GM12892 (cell line): ENCODE data around the gene ERCC8.

Experiments
- DNase-seq: peaks from one replicate; pipeline ENCODE4 v3.0.0; 2011; ENCODE audit not compliant: insufficient read length
- FAIRE-seq: peaks from 2 replicates; lab custom pipeline; 2011; peaks lifted over from hg19 to GRCh38; lab: Jason Lieb, UNC
- POLR2A ChIP-seq: IDR thresholded peaks from 2 replicates; pipeline ENCODE4 v1.6.1; 2011; ENCODE audit warnings: low read depth, low read length, control low read depth
- POLR2AphosphoS5 ChIP-seq: IDR thresholded peaks from 2 replicates; pipeline ENCODE4 v1.6.1; 2011; ENCODE audit warnings: low read depth, low read length, control low read depth
- TAF1 ChIP-seq: IDR thresholded peaks from 2 replicates; pipeline ENCODE4 v1.6.1; 2011; ENCODE audit warnings: low read depth, mild to moderate bottlenecking, control low read depth, low read length, borderline replicate concordance

The ERCC8 gene

DNA sequence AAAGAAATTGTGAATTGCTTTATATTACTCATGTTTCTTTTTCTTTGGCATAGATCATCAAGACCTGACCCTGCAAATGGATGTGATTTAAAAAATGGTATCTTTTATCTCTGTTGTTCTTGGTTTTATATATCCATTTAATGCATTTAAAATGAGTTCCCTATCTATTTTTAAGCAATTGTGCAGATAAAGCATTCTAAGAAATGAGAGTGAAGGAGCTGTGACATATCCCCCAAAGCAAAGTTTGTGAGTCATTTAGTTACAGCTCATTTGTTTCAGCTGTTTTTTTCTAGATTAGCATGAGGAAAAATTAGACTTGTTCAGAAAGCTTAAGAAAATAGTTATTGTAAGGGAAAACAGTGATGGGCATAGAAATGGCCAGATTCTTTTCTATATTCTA, 93.2 kb downstream of the ERCC8 start:
- FAIRE-seq (no peak), DNase-seq (no peak)
- TF ChIP-seq TAF1 (no peak), POLR2A (no peak), POLR2AphosphoS5 (no peak)

DNA sequence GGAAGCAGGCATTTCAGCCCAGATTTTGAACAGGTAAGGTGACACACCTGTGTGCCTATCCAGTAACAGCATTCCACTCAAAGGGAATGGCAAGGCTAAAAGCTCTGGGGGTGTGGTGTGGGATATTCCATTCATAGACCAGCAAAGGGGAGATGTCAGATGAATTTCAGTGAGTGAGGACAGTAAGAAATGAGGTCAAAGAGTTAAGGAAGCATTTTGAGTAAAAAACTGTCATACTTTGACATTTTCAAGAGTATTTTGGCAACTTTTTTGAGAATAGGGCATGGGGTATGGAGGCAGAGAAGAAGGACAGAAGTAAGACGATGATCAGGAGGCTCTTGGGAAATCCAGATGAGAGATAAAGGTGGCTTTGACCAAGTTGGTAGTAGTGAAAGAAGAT, 98.6 kb downstream of the ERCC8 start:
- DNase-seq: no peak
- TF ChIP-seq POLR2A (no peak), TAF1 (no peak), POLR2AphosphoS5 (no peak)
- no peak for FAIRE-seq

DNA sequence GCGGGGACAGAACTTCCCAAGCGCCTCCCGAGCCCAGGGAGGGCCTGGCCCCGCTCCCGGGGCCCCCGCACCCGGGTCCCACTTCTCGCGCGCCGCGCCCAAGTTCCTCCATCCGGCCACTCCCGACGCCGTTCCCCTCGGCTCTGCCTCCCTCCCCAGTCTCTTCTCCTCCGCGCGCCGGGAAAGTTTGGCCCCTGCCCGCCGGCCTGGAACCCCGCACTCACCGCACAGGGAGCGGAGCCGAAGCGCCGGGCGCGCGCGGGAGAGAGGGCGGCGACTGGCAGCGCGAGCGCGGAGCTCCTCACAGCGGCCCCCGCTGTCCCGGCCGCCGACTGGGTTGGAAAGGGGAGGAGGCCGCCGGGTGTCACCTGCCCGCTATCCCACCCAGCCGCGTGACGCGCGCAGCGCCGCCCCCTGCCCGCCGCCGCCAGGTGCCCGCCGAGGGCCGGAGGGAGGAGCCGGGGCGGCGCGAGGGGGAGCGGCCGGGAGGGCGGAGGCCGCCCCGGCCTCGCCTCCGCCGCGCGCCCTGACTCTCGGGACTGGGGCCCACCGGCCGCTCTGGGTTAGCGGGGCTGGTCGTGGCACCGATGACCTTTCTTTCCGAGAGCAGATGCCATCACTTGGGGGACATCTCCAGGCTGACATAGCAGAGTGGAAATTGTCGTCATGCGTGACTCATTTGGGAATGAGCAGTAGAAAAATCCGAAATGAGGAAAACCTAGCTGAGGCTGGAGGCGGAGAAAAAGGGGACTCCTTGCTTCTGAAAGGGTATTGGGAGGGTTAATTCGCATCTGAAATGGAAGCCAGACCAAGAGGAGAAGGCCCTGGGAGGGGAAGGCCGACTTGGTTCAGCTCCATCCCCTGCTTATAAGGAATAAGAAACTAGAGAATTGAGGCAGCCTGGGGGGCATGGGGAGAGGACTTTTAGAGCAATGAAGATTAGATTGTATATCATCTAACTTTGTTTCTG, 100.6 kb downstream of the ERCC8 start, which contains the start of gene ELOVL7:
TSS of gene ELOVL7 (minus strand) at position 334 of the 970 bp plus-strand sequence. CDS start 56,872 bp downstream, outside the sequence.
- DNase-seq (peak; percentile 58), FAIRE-seq (peak; percentile 14)
- TF ChIP-seq POLR2A (no peak; the same call in 1 of the 2 replicates), TAF1 (no peak), POLR2AphosphoS5 (no peak)

DNA sequence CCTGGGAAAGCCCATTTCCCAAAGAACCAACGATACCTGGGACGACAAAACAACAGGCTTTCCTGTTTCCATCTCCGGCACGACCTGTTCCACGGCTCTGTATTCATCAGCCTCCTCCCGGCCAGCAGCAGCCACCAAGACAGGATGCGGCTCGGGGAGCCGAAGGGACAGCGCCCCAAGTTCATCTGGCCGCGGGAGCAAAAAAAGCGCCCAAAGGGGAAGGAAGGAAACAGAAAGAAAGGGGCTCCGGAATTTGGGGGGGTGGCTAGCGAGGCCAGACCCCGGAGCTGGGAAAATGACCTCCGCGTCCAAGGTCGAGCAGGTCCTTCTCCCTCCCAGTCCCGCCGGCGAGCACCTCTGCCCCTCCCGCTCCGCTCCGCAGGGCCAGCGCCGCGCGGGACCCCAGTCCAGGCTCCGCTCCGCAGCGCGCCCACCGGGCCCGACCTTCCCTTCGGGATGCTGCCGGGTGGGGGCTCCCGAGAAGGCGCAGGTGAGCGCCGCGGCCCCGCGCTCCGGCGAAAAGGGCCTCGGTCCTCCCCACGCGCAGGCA, 101.4 kb downstream of the ERCC8 start:
- DNase-seq: peak; percentile 31
- no peak for FAIRE-seq
- TF ChIP-seq POLR2AphosphoS5 (no peak), POLR2A (no peak), TAF1 (no peak)

DNA sequence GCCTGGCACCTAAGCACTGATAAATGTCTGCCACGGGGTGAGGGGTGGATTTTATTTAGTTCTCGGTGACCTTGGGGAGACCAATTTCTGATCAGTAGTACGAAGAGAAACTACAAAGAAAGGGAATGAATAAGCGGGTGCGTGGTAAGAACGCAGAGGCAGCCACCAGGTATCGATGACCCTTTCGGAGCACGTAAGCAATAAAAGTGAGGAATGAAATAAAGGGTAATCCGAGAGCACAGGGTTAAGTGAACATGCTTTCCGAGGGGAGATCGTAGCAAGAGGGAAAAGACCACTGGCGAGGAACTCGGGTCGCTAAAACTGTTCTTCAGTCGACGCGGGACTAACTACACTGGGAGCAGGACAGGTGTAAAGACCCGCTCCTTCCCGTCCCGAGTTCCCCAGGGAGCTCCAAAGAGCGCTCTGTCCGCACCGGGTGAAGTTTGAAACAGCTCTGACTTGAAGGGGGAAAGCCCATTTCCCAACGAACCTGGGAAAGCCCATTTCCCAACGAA, 101.9 kb downstream of the ERCC8 start:
- no peak for TF ChIP-seq POLR2AphosphoS5
- no peak for TF ChIP-seq POLR2A
- no peak for TF ChIP-seq TAF1
- FAIRE-seq: no peak
- no peak for DNase-seq

DNA sequence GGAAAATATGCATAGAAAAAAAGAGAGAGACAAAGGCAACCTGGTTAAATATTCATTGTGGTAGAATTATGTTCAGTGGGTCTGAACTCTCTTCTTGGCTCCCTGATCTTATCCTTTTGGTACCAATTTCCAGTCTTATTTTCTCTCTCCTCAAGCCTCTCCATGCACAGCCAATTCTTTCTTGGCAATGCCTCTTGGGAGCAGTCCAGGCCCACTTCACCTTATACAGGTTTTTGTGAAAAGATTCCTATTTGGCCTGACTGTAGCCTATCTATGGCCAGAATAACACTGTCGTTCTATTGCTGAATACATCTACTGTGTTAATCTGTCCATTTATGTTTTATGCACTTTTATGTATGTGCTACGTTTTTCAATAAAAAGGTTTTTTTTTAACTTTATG, 103.5 kb downstream of the ERCC8 start:
- FAIRE-seq: no peak
- TF ChIP-seq POLR2AphosphoS5: no peak
- TF ChIP-seq TAF1: no peak
- DNase-seq: no peak

DNA sequence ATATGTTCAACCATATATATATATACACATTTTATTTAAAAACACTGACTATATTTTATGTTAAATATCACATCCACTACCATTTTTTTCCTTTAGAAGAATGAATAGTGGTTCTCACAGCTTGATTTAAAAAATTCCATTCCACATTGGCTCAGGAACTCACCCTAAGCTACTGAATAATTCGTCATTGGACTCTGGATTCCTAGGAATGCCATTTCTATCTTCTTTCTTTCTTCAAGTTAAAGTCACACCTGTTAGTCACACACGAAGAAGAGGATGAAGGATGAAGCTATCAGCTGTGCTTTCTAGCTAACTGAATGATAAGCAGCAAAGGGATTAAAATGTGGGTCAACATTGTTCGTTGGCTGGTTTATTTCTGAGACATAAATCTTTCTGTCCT, 108.7 kb downstream of the ERCC8 start:
- DNase-seq: no peak
- TF ChIP-seq TAF1: no peak
- no peak for TF ChIP-seq POLR2AphosphoS5
- TF ChIP-seq POLR2A: no peak
- peak; percentile 76 for FAIRE-seq

DNA sequence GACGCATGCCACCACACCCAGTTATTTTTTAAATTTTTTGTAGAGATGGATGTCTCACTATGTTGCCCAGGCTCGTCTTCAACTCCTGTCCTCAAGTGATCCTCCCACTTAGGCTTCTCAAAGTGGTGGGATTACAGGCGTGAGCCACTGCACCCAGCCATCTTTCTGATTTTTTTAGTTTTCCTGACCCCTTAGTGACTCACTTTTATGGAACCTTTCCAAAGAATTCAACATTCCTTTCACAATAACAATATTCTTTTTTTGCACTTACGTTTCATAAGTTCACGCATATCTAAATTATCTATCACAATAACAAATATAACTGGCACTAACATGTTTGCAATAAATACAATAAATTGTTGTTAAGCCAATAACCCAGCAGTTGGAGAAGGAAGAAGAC, 109.3 kb downstream of the ERCC8 start:
- no peak for TF ChIP-seq POLR2AphosphoS5
- TF ChIP-seq TAF1: no peak
- no peak for TF ChIP-seq POLR2A
- FAIRE-seq (no peak), DNase-seq (no peak)

DNA sequence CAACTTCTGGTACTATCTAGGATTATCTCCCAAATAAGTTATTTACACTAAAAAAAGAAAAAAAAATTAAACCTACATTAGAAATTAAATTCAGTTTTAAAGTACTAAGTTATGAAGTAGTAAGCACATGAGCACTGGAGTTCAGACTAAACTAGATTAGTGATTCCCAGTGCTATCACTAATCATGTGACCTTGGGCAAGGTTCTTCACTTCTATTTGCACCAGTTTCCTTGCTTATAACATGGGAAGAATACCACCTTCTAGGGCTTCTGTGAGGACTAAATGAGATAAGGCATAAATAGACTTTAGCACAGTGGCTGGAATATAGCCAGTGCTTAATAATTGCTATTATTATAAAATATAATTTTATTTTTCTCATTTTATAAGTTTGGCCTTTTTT, 111.3 kb downstream of the ERCC8 start:
- DNase-seq (no peak), FAIRE-seq (no peak)
- TF ChIP-seq POLR2A: no peak
- TF ChIP-seq POLR2AphosphoS5: no peak
- TF ChIP-seq TAF1: no peak

DNA sequence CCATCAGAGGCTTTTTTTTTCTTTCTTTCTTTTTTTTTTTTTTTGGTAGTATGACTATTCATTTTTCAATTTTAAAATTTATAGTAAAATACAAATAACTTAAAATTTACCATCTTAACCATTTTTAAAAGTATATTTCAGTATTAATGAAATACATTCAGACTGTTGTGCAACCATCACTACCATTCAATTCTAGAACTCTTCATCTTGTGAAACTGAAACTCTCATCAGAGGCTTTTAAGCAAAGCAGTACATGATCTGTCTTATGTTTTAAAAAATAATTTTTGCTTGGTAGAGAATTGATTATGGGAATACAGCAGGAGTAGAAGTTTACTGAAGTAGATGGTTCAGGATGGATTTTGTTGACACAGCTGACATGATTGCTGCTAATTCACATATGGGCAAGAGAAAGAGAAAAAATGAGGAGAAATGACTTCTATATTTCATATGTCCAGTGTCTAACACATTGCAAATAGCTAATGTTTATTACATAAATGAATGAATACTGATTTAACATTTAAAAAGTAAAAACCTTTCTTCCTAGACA, 114.2 kb downstream of the ERCC8 start:
- no peak for TF ChIP-seq TAF1
- no peak for TF ChIP-seq POLR2A
- no peak for FAIRE-seq
- DNase-seq: no peak

DNA sequence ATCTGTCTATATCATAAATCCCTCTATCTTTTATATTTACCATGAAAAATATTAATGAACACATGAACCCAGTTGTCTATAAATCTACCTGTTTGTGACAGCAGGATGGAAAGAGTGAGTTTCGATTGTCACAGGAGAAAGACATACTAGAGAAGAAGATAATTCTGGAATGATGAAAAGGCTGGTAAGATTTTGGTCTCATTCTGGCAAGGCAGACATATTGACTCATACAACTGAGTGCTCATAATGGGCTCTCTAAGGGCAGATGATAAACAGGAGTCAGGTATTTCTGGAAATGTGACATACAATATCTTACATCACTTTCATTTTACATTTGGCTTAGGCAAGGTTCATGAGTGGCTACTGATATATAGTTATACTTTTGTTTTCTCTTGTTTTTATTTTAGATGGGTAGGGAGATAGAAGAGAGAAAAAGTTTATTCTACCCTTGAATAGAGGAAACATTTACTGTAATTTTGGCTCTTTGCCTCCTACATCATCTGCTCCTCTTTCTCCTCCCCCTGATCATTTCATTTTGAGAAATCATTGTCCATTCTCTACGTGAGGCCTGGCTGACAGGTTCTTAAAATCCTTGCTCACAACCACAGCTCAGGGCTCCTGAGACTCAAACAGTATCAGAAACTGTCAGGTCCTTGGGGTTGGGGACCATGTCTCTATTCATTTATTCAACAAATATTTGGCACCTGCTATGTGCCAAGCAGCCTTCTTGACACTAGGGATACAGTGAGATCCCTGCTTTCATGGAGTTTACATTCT, 115.2 kb downstream of the ERCC8 start:
- DNase-seq (no peak), FAIRE-seq (no peak)
- no peak for TF ChIP-seq POLR2AphosphoS5
